Measurements from ENCODE around the gene HSD3B2. TPM values are rescaled to one million over a fixed set of nuclear protein-coding genes. Genes with fewer than 3 reads are reported as not detected.
A peak's percentile ranks its signal among the peaks of the same experiment; 100 is the strongest.

HSD3B2 gene
- total RNA-seq, 1 experiment from 2014 or later: not detected

DNA sequence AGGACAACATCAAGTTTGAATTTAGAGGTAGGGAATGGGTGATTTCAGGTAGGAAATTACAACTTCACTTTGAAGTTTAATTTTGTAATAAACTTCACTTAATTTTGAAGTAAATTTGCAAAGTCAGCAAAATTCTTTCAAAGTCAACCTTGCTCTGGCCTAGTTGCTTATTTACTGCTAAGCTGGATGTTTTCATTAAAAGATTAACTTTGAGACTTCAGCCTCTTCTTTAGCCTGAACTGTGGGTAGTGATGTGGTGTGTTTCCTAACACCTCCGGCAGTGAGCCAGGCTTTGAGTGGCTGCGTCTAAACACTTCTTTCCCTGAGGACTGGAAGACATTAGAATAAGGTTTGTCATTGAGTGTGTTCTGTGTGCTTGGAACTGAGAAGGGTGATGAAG is 46.4 kb upstream of the HSD3B2 start, which contains the start of gene HAO2:
HAO2 (plus strand) TSS at position 232 of the 400 bp plus-strand sequence. CDS start 12,301 bp downstream, outside the sequence.
- TF ChIP-seq, protein P1, sequence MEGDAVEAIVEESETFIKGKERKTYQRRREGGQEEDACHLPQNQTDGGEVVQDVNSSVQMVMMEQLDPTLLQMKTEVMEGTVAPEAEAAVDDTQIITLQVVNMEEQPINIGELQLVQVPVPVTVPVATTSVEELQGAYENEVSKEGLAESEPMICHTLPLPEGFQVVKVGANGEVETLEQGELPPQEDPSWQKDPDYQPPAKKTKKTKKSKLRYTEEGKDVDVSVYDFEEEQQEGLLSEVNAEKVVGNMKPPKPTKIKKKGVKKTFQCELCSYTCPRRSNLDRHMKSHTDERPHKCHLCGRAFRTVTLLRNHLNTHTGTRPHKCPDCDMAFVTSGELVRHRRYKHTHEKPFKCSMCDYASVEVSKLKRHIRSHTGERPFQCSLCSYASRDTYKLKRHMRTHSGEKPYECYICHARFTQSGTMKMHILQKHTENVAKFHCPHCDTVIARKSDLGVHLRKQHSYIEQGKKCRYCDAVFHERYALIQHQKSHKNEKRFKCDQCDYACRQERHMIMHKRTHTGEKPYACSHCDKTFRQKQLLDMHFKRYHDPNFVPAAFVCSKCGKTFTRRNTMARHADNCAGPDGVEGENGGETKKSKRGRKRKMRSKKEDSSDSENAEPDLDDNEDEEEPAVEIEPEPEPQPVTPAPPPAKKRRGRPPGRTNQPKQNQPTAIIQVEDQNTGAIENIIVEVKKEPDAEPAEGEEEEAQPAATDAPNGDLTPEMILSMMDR (conservative IDR thresholded peaks at IDR 0.05; ENCODE audit: low read depth, low read length): no peak
- TF ChIP-seq EZH2 (IDR thresholded peaks at IDR 0.05; ENCODE audit: borderline replicate concordance, low read depth, low read length, poor library complexity, severe bottlenecking): no peak
- POLR2A ChIA-PET (ENCODE audit: low non-redundant PET): no interaction called here
- no peak within 1 kb of the TSS for H3K27ac ChIP-seq (ENCODE audit: low read depth, low read length, poor library complexity, severe bottlenecking)
- no peaks in the 10 kb centered on the region for H3K9me3 ChIP-seq (ENCODE audit: low read depth, low read length, poor library complexity, severe bottlenecking)
- no peak for DNase-seq (ENCODE audit: low spot score)
- no peak within 1 kb of the TSS for H3K4me3 ChIP-seq (ENCODE audit: low read depth, low read length, poor library complexity, severe bottlenecking)
- CTCF ChIA-PET: no interaction called here
- H3K36me3 ChIP-seq (ENCODE audit: insufficient read depth, low read length, poor library complexity, severe bottlenecking): no peaks in the 10 kb centered on the region
- intact Hi-C loops (cut with micrococcal nuclease; ENCODE audit: unreplicated experiment): loop anchor here (5.0 to 10.0 kb wide), 2 partner anchors 814 to 1291 kb away; no protein-coding TSS in a partner anchor
- no TSS peak for BruUV-seq (replicated peaks)
- H3K4me1 ChIP-seq (ENCODE audit: insufficient read depth, low read length, poor library complexity, severe bottlenecking): peaks cover 7% of the 10 kb centered on the region
- H3K27me3 ChIP-seq (replicated peaks; ENCODE audit: insufficient read depth, low read depth, low read length, poor library complexity): peaks cover 3% of the 10 kb centered on the region

DNA sequence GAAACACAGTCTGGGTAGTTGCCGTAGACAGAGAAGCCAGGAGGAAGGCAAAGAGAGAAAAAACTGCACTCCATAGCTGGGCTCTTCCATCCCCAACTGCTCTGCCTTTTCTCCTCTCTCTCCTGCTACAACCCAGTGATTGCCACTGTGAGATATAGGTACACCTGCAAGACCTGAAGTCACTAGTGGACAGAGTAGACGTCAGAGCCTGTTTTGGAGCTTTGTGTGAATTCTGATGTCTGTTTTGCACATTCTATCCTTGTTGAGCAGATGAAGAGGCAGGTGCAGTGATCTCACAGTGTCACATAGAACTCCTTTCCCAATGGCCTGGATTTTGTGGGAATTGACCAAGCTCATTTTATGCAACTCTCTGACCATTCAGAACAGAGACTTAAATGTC is 44.2 kb upstream of the HSD3B2 start:
- DNase-seq (ENCODE audit: low spot score): no peak
- Histone ChIP-seq H3K4me3 (ENCODE audit: low read depth, low read length, poor library complexity, severe bottlenecking) (no peak overlapping the region), H3K36me3 (ENCODE audit: insufficient read depth, low read length, poor library complexity, severe bottlenecking) (no peaks in the 10 kb centered on the region), H3K4me1 (ENCODE audit: insufficient read depth, low read length, poor library complexity, severe bottlenecking) (peaks cover 7% of the 10 kb centered on the region), H3K9me3 (ENCODE audit: low read depth, low read length, poor library complexity, severe bottlenecking) (no peaks in the 10 kb centered on the region), H3K27ac (ENCODE audit: low read depth, low read length, poor library complexity, severe bottlenecking) (no peak overlapping the region), H3K27me3 (replicated peaks; ENCODE audit: insufficient read depth, low read depth, low read length, poor library complexity) (peaks cover 5% of the 10 kb centered on the region)
- no TSS peak for BruUV-seq (replicated peaks)
- CTCF ChIA-PET: no interaction called here
- intact Hi-C loops (cut with micrococcal nuclease; ENCODE audit: unreplicated experiment): no loop called here
- TF ChIP-seq, protein P1 (conservative IDR thresholded peaks at IDR 0.05; ENCODE audit: low read depth, low read length): no peak
- no peak for TF ChIP-seq EZH2 (IDR thresholded peaks at IDR 0.05; ENCODE audit: borderline replicate concordance, low read depth, low read length, poor library complexity, severe bottlenecking)
- POLR2A ChIA-PET (ENCODE audit: low non-redundant PET): interaction anchor here (0.6 kb wide), 1 partner anchor 75 kb away, joined by 4 read pairs; no protein-coding TSS in a partner anchor

DNA sequence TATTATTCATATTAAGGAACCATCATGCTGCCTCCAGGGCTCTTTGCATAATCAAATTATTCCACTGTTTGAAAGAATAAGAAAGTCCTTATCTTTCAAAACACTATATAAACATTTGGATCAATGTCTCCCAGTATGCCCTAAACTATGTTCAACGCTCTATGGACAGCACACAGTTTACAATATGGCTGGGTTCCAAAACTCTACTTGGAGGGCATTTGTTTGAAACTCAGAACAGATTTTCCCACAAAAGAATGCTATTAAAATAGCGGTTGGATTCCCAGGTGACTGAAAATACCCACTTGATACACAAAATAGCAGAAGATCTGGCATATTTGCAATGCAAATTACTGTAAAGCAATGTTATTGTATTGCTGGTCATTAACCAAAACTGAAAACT is 43.1 kb upstream of the HSD3B2 start:
- Histone ChIP-seq H3K36me3 (ENCODE audit: insufficient read depth, low read length, poor library complexity, severe bottlenecking) (no peaks in the 10 kb centered on the region), H3K27ac (ENCODE audit: low read depth, low read length, poor library complexity, severe bottlenecking) (no peak overlapping the region), H3K4me1 (ENCODE audit: insufficient read depth, low read length, poor library complexity, severe bottlenecking) (peaks cover 7% of the 10 kb centered on the region), H3K9me3 (ENCODE audit: low read depth, low read length, poor library complexity, severe bottlenecking) (no peaks in the 10 kb centered on the region), H3K27me3 (replicated peaks; ENCODE audit: insufficient read depth, low read depth, low read length, poor library complexity) (peaks cover 5% of the 10 kb centered on the region), H3K4me3 (ENCODE audit: low read depth, low read length, poor library complexity, severe bottlenecking) (no peak overlapping the region)
- ChIA-PET CTCF (no interaction called here), POLR2A (ENCODE audit: low non-redundant PET) (no interaction called here)
- DNase-seq (ENCODE audit: low spot score): peak; percentile 4
- TF ChIP-seq, protein P1 (conservative IDR thresholded peaks at IDR 0.05; ENCODE audit: low read depth, low read length): no peak
- TF ChIP-seq EZH2 (IDR thresholded peaks at IDR 0.05; ENCODE audit: borderline replicate concordance, low read depth, low read length, poor library complexity, severe bottlenecking): no peak
- intact Hi-C loops (cut with micrococcal nuclease; ENCODE audit: unreplicated experiment): no loop called here
- no TSS peak for BruUV-seq (replicated peaks)
